A172 (cell line): ENCODE results near the gene SLC27A1. TPM values are rescaled to one million over a fixed set of nuclear protein-coding genes. Genes with fewer than 3 reads are reported as not detected.
"Not testable (repeated sequence)": the region's sequence is repeated elsewhere in the genome, so short reads cannot be mapped to it uniquely, and the experiment has no call there.

Experiments
- DNase-seq: peaks from one replicate; pipeline ENCODE4 v3.0.0-alpha.2; 2015; ENCODE audit warnings: low spot score
- total RNA-seq: library from RNA; depleted of rRNA; stranded (reverse); fragments of >200 nt; shearing (Covaris generic); gene quantifications from 2 replicates; pipeline ENCODE4 v1.2.3, GENCODE V29; 2014; rRNA removed

Gene SLC27A1
- total RNA-seq, 1 experiment from 2014 or later = 16.7 TPM

DNA sequence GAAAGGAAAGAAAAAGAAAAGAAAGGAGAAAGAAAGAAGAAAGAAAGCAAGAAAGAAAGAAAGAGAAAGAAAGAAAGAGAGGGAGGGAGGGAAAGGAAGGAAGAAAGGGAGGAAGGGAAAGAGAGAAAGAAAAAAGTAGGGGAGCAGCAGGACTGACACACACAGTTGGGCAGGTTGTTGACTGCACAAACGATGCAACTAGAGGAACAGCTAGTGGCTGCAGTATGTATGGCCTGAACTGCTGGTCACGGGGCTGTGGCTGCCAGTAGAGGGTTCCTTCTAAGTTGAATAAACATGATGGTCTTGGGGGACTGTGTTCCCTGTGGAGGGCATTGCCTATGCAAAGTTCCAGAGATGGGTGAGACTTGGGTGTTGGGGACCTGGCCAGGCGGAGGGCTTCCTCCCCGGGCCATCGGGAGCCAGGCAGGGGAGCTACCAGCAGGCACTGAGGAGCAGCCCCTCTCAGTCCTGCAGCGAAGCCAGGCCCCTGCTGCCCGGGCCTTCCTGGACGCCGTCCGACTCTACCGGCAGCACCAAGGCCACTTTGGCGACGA lies 68.4 kb downstream of the SLC27A1 start:
- DNase-seq = no peak

- peak; percentile 90 for DNase-seq
These were observed 69.2 kb downstream of the SLC27A1 start for GRCh38 chr19:17539238-17540117.

GRCh38 chr19:17540174-17540573 lies 69.8 kb downstream of the SLC27A1 start:
- DNase-seq = no peak

GRCh38 chr19:17541184-17541759 lies 70.9 kb downstream of the SLC27A1 start:
- DNase-seq = no peak

- no peak for DNase-seq
These were observed 71.7 kb downstream of the SLC27A1 start for GRCh38 chr19:17542042-17542441.

DNA sequence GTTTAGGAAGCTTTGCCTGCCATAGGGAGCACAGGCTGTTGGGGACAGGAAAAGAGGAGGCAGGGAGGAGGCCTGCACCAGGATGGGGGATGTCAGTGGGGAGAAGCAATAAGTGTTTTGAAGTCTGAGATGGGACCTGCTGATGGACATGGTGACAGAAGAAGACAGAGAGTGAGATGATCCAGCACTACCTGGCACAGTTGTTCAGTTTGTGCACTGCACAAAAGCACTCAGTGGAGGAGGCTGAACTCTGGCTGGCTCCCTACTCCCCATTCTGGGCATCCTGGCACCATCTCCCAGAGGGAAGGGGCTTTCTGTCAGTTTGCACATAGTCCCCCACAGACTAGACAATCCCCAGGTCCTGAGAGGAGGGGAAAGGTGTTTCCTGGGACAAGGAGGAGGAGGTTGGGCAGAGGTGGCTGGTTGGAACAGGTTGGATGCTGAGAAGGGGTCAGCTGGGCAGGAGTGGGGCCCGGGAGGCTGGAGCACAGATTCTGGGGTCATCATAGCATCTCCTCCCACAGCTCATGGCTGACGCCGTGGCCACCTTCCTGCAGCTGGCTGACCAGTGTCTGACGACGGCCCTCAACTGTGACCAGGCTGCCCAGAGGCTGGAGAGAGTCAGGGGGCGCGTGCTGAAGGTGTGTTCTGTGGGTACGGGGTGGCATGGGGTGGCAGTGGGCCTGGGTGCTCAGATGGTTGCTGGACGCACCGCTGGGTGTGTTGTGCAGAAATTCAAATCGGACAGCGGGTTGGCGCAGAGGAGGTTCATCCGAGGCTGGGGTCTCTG lies 72.7 kb downstream of the SLC27A1 start:
- no peak for DNase-seq

DNA sequence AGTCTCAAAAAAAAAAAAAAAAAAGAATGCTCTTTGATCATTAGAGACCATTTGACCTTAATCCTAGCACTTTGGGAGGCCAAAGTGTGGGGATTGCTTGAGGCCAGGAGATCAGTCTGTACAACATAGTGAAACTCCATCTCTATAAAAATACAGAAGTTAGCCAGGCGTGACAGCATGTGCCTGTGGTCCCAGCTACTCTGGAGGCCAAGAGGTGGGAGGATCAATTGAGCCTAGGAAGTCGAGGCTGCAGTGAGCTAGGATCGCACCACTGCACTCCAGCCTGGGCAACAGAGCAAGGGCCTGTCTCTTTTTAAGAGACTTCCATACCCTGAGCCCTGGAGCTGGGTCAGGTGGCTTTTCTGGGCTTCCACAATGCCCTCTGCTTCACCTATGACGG lies 73.7 kb downstream of the SLC27A1 start:
- no peak for DNase-seq

DNA sequence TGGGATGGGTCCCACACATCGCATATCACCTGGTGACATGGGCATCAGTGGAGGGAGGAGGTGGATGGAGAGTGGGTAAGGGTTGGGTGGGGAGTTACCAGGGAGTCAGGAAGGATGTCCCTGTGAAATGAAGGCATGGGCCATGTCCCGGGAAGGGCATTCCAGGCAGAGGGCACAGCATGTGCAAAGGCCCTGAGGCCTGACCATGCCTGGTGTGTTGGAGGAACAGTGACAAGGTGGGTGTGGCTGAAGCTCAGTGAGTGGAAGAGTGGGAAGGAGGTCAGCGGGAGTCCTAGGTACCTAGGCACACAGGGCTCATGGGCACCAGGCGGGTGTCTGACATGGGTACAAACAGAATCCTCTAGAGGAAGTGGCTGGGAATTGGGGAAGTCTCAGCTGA lies 74.1 kb downstream of the SLC27A1 start:
- no peak for DNase-seq

DNA sequence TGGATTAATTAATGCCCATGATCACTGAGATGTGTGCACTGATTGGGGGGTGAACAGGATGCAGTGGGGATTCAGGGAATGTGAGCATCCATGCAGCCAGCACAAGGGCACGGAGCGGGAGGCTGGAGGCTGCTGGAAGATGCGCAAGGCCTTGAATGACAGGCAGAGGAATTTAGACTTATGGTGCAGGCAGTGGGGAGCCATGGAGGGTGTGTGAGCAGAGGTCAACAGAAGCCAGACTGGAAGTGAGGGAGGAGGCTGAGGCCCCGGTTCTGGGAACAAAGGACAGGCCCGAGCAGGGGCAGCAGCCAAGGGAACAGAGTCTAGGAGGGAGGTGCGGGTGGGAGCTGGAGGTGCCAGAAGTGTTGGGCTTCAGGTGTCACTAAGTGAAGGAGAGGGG lies 77.8 kb downstream of the SLC27A1 start:
- DNase-seq = no peak

- DNase-seq = no peak
These were observed 78.9 kb downstream of the SLC27A1 start for GRCh38 chr19:17549085-17549740.

DNA sequence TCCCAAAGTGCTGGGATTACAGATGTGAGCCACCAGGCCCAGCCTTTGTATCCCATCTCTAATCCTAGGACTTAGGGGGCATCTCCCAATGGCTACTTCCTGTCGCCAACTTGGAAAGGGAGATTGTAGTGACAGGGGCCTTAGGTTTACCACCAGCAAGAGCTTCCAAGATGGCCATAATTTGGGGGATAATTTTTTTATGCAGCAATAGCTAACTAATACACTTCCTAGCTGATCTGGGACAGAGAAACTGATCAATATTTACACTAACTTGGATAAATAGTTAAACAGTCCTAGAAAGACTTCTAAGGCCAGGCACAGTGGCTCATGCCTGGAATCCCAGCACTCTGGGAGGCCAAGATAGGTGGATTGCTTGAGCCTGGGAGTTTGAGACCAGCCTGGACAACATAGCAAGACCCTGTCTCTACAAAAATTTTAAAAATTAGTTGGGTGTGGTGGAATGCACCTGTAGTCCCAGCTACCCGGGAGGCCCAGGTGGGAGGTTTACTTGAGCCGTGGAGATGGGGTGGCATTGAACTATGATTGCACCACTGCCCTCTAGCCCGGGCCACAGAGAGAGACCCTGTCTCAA lies 79.8 kb downstream of the SLC27A1 start:
- no peak for DNase-seq

DNA sequence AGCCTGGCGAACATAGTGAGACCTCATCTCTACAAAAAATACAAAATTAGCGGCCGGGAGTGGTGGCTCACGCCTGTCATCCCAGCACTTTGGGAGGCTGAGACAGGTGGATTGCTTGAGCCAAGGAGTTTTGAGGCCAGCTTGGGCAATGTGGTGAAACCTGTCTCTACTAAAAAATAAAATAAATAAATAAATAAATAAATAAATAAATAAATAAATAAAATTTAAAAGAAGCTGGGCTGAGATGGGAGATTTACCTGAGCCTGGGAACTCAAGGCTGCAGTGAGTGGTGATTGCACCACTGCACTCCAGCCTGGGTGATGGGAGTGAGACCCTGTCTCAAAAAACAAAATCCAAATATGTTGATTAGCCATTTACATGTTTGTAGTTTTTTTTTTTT lies 82.4 kb downstream of the SLC27A1 start:
- not testable (repeated sequence) for DNase-seq

DNA sequence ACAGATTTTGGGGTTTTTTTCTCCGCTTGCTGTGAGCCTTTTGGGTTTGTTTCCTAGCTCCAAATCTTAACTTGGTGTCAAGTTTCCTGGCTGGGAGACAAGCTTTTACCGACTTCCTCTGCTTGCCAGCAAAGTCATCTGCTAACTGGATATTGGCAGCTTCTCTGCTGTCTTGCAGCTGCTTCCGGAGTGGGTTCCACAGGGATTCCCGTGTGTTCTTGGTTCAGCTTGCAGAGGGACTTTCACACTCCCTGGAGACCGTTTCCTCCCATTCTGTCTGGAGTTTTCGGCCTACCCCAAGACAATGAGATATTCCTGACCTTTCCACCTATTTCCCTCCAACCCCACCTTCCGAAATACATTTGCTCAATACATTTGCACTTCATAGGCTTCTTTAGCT lies 82.9 kb downstream of the SLC27A1 start:
- peak; percentile 76 for DNase-seq

GRCh38 chr19:17554968-17555479 lies 84.7 kb downstream of the SLC27A1 start:
- no peak for DNase-seq

DNA sequence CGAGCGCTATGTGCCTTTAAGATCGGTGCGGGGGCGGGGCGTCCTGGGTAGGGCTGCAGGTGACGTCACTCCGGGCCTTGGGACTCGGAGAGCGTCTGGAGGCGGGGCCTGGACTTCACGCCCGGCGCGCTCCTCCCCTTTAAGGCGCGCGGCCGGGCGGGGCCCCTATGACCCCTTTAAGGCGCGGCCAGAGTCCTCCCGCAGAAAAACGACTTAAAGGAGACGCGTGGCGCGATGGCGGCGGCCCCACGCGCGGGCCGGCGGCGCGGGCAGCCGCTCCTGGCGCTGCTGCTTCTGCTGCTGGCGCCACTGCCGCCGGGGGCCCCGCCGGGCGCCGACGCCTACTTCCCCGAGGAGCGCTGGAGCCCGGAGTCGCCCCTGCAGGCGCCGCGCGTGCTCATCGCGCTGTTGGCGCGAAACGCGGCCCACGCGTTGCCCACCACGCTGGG lies 85.2 kb downstream of the SLC27A1 start, which contains the start of gene COLGALT1:
COLGALT1 (plus strand) TSS at position 170 of the 449 bp plus-strand sequence; CDS start at position 235, 65 bp downstream.
- peak; percentile 92 for DNase-seq

Other genes starting within 250 kb of the SLC27A1 start
- gene OCEL1, start 244.3 kb upstream of the SLC27A1 start, total RNA-seq = 3.1 and 4.7 TPM in 2 replicates
- gene NR2F6, start 224.6 kb upstream of the SLC27A1 start, total RNA-seq = 54.5 and 70.9 TPM in 2 replicates
- gene USHBP1, start 205.8 kb upstream of the SLC27A1 start, total RNA-seq = not detected in 2 replicates
- gene BABAM1, start 203.1 kb upstream of the SLC27A1 start, total RNA-seq = 161 and 209 TPM in 2 replicates
- gene ANKLE1, start 188.6 kb upstream of the SLC27A1 start, total RNA-seq = 0.24 and 0.60 TPM in 2 replicates
- 20.7 and 31.1 TPM in 2 replicates for gene ABHD8, start 167.1 kb upstream of the SLC27A1 start, total RNA-seq
- 79.1 and 183 TPM in 2 replicates for gene MRPL34, start 164.7 kb upstream of the SLC27A1 start, total RNA-seq
- 89.1 and 104 TPM in 2 replicates for gene DDA1, start 161.0 kb upstream of the SLC27A1 start, total RNA-seq
- 4.2 and 5.1 TPM in 2 replicates for gene ANO8, start 135.7 kb upstream of the SLC27A1 start, total RNA-seq
- gene GTPBP3, start 133.0 kb upstream of the SLC27A1 start, total RNA-seq = 21.5 and 24.0 TPM in 2 replicates
- not detected in 2 replicates for gene PLVAP, start 93.2 kb upstream of the SLC27A1 start, total RNA-seq
- gene CCDC194, start 76.3 kb upstream of the SLC27A1 start, total RNA-seq = not detected in 2 replicates
- 0.29 and 1.7 TPM in 2 replicates for gene BST2, start 64.9 kb upstream of the SLC27A1 start, total RNA-seq
- 105 and 141 TPM in 2 replicates for gene MVB12A, start 50.5 kb upstream of the SLC27A1 start, total RNA-seq
- 0.07 TPM in 1 of 2 replicates, not detected in the other for gene TMEM221, start 21.9 kb upstream of the SLC27A1 start, total RNA-seq
- gene NXNL1, start 9.6 kb upstream of the SLC27A1 start, total RNA-seq = not detected in 2 replicates
- 67.3 and 71.1 TPM in 2 replicates for gene PGLS, start 41.1 kb downstream of the SLC27A1 start, total RNA-seq
- 161 and 173 TPM in 2 replicates for gene COLGALT1, start 85.1 kb downstream of the SLC27A1 start, total RNA-seq
- 0.34 and 6.2 TPM in 2 replicates for gene UNC13A, start 217.8 kb downstream of the SLC27A1 start, total RNA-seq
- gene MAP1S, start 249.0 kb downstream of the SLC27A1 start, total RNA-seq = 14.2 and 27.8 TPM in 2 replicates